Raji (cell line): ENCODE data around the gene MTX3.

Experiments used
- POLR2A ChIP-seq: IDR thresholded peaks from 2 replicates; pipeline ENCODE4 v1.6.1; 2011; ENCODE audit warnings: low read depth, low read length, control low read depth; ENCODE audit not compliant: insufficient read depth

The MTX3 gene

GRCh38 chr5:79929095-79929494 lies 62.0 kb downstream of the MTX3 start:
- no peak for TF ChIP-seq POLR2A
